Neural progenitor cell (in vitro differentiated cells): ENCODE measurements around the gene SPINDOC. TPM values are rescaled to one million over a fixed set of nuclear protein-coding genes. Genes with fewer than 3 reads are reported as not detected.

Source experiments
- DNase-seq: peaks from one replicate; pipeline ENCODE4 v3.0.0-alpha.2; 2016; ENCODE audit warnings: low spot score
- H2AFZ ChIP-seq: fragments of 200-600 bp; sonication (generic); replicated peaks from 2 replicates; pipeline ENCODE4 v1.6.1; 2016; ENCODE audit warnings: antibody characterized with exemption
- H3F3A ChIP-seq: fragments of 200-600 bp; sonication (generic); 2 replicates; pipeline ENCODE4 v1.6.1; 2016; ENCODE audit warnings: antibody characterized with exemption, low read depth
- H3K27ac ChIP-seq: fragments of 200-600 bp; sonication (generic); 2 replicates; pipeline ENCODE4 v1.5.1; 2016; ENCODE audit warnings: mild to moderate bottlenecking
- H3K27me3 ChIP-seq: fragments of 200-600 bp; sonication (generic); 2 replicates; pipeline ENCODE4 v1.6.1; 2016; ENCODE audit warnings: mild to moderate bottlenecking, moderate library complexity
- H3K36me3 ChIP-seq: fragments of 200-600 bp; sonication (generic); 2 replicates; pipeline ENCODE4 v1.5.1; 2016
- H3K4me1 ChIP-seq: fragments of 200-600 bp; sonication (generic); 2 replicates; pipeline ENCODE4 v1.6.1; 2016; ENCODE audit warnings: mixed run types
- H3K4me2 ChIP-seq: fragments of 200-600 bp; sonication (generic); 2 replicates; pipeline ENCODE4 v1.6.1; 2016
- H3K4me3 ChIP-seq: fragments of 200-600 bp; sonication (generic); 2 replicates; pipeline ENCODE4 v1.5.1; 2016
- H3K79me2 ChIP-seq: fragments of 200-600 bp; sonication (generic); 2 replicates; pipeline ENCODE4 v1.6.1; 2016; ENCODE audit warnings: low read depth
- H3K9ac ChIP-seq: fragments of 200-600 bp; sonication (generic); 2 replicates; pipeline ENCODE4 v1.6.1; 2016
- H3K9me3 ChIP-seq: fragments of 200-600 bp; sonication (generic); 2 replicates; pipeline ENCODE4 v1.5.1; 2016; ENCODE audit warnings: low read depth
- H4K20me1 ChIP-seq: fragments of 200-600 bp; sonication (generic); 2 replicates; pipeline ENCODE4 v1.6.1; 2016; ENCODE audit warnings: low read depth
- H3K27ac Mint-ChIP-seq: 3 replicates; pipeline ENCODE4 v1.8.0; 2021; ENCODE audit warnings: mixed read lengths
- H3K27me3 Mint-ChIP-seq: 2 replicates; pipeline ENCODE4 v1.8.0; 2022; ENCODE audit warnings: low read depth, mild to moderate bottlenecking, inconsistent platforms, moderate library complexity, mixed read lengths; ENCODE audit not compliant: insufficient read depth
- H3K36me3 Mint-ChIP-seq: 3 replicates; pipeline ENCODE4 v1.8.0; 2021; ENCODE audit warnings: mixed read lengths
- H3K4me1 Mint-ChIP-seq: 3 replicates; pipeline ENCODE4 v1.8.0; 2021; ENCODE audit warnings: mixed read lengths
- H3K4me3 Mint-ChIP-seq: 3 replicates; pipeline ENCODE4 v1.8.0; 2021; ENCODE audit warnings: mild to moderate bottlenecking, moderate library complexity, mixed read lengths
- H3K9me3 Mint-ChIP-seq: 3 replicates; pipeline ENCODE4 v1.8.0; 2020; ENCODE audit warnings: mixed read lengths
- EZH2 ChIP-seq: fragments of 200-600 bp; sonication (generic); IDR thresholded peaks from 2 replicates; pipeline ENCODE4 v1.6.1; 2017; ENCODE audit warnings: antibody characterized with exemption, mild to moderate bottlenecking, moderate library complexity
- EZH2phosphoT487 ChIP-seq: fragments of 200-600 bp; sonication (generic); IDR thresholded peaks from 2 replicates; pipeline ENCODE4 v1.6.1; 2017; ENCODE audit warnings: antibody characterized with exemption
- total RNA-seq: library from RNA; depleted of rRNA; stranded (reverse); fragments of >200 nt; gene quantifications from 2 replicates; pipeline ENCODE4 v1.2.3, GENCODE V29; 2015; ENCODE audit warnings: low replicate concordance
- TF ChIP-seq, protein P1 (sequence below): fragments of 200-600 bp; sonication (generic); IDR thresholded peaks from 2 replicates; pipeline ENCODE4 v1.5.1; 2017; ENCODE audit warnings: antibody characterized with exemption, mild to moderate bottlenecking

SPINDOC gene
- total RNA-seq, 1 donor from 2014 or later, result 27.2 TPM

DNA sequence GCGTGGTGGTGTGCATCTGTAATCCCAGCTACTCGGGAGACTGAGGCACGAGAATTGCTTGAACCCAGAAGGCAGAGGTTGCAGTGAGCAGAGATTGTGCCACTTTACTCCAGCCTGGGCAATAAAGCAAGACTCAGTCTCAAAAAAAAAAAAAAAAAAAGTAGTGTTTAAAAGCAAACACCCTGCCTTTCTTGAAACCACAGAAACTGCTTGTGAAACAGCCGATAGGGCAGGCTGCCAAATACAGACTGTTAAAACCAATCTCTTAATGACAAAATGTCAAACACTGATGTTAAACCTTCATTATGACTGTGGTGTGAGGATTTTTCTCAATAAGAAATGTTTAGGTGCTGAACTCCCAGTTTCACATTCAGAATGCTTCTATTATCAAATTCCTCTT lies 53.0 kb downstream of the SPINDOC start:
- TF ChIP-seq EZH2phosphoT487 (no peak), EZH2 (no peak)
- TF ChIP-seq, protein P1, sequence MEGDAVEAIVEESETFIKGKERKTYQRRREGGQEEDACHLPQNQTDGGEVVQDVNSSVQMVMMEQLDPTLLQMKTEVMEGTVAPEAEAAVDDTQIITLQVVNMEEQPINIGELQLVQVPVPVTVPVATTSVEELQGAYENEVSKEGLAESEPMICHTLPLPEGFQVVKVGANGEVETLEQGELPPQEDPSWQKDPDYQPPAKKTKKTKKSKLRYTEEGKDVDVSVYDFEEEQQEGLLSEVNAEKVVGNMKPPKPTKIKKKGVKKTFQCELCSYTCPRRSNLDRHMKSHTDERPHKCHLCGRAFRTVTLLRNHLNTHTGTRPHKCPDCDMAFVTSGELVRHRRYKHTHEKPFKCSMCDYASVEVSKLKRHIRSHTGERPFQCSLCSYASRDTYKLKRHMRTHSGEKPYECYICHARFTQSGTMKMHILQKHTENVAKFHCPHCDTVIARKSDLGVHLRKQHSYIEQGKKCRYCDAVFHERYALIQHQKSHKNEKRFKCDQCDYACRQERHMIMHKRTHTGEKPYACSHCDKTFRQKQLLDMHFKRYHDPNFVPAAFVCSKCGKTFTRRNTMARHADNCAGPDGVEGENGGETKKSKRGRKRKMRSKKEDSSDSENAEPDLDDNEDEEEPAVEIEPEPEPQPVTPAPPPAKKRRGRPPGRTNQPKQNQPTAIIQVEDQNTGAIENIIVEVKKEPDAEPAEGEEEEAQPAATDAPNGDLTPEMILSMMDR, result no peak
- peaks cover 99% of the 10 kb centered on the region for H4K20me1 ChIP-seq
- no peak overlapping the region for H3K27ac ChIP-seq
- H3K4me3 Mint-ChIP-seq, result no peak overlapping the region
- H3K4me2 ChIP-seq, result no peak overlapping the region
- peaks cover 47% of the 10 kb centered on the region for H3K4me1 Mint-ChIP-seq
- H3F3A ChIP-seq, result peaks cover 8% of the 10 kb centered on the region
- H3K4me3 ChIP-seq, result no peak overlapping the region
- peaks cover 11% of the 10 kb centered on the region for H3K36me3 Mint-ChIP-seq
- no peaks in the 10 kb centered on the region for H3K36me3 ChIP-seq
- H2AFZ ChIP-seq, result no peak overlapping the region
- no peaks in the 10 kb centered on the region for H3K27me3 ChIP-seq
- H3K27me3 Mint-ChIP-seq, result peaks cover 2% of the 10 kb centered on the region
- no peak for DNase-seq
- no peak overlapping the region for H3K27ac Mint-ChIP-seq
- H3K9me3 ChIP-seq, result no peaks in the 10 kb centered on the region
- H3K9me3 Mint-ChIP-seq, result no peaks in the 10 kb centered on the region
- peaks cover 99% of the 10 kb centered on the region for H3K79me2 ChIP-seq
- H3K9ac ChIP-seq, result no peak overlapping the region
- H3K4me1 ChIP-seq, result peaks cover 13% of the 10 kb centered on the region

DNA sequence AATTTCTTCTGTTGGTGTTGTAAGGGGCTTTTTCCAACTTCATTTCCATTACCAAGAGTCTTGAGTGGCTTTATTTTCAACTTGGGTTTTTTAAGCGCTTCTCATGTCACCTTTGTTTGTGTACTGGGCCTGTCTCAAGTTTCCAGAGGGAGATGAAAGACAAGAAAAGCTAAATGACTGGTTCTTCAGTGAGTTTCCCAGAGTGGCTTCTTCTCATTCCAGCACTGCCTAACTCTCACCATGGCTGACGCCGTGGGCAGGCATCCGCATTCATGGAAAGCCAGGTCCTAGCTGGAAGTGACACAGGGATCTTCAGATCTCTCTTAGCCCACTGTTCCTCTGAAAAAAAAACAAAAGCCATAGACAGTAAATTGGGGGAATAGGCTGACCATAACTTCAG lies 54.3 kb downstream of the SPINDOC start:
- no peaks in the 10 kb centered on the region for H3K9me3 Mint-ChIP-seq
- no peak overlapping the region for H3K27ac ChIP-seq
- no peak overlapping the region for H3K4me3 ChIP-seq
- no peak overlapping the region for H3K9ac ChIP-seq
- no peak overlapping the region for H3K4me3 Mint-ChIP-seq
- H3K27ac Mint-ChIP-seq, result no peak overlapping the region
- H4K20me1 ChIP-seq, result peaks cover 97% of the 10 kb centered on the region
- no peaks in the 10 kb centered on the region for H3K36me3 ChIP-seq
- no peak for DNase-seq
- H3K9me3 ChIP-seq, result no peaks in the 10 kb centered on the region
- no peak overlapping the region for H3K4me2 ChIP-seq
- H2AFZ ChIP-seq, result no peak overlapping the region
- peaks cover 49% of the 10 kb centered on the region for H3K4me1 Mint-ChIP-seq
- TF ChIP-seq, protein P1, result no peak
- TF ChIP-seq EZH2phosphoT487 (no peak), EZH2 (no peak)
- no peaks in the 10 kb centered on the region for H3K27me3 Mint-ChIP-seq
- no peaks in the 10 kb centered on the region for H3K27me3 ChIP-seq
- H3K36me3 Mint-ChIP-seq, result peaks cover 11% of the 10 kb centered on the region
- peaks cover 97% of the 10 kb centered on the region for H3K79me2 ChIP-seq
- H3F3A ChIP-seq, result peaks cover 8% of the 10 kb centered on the region
- H3K4me1 ChIP-seq, result peaks cover 12% of the 10 kb centered on the region

DNA sequence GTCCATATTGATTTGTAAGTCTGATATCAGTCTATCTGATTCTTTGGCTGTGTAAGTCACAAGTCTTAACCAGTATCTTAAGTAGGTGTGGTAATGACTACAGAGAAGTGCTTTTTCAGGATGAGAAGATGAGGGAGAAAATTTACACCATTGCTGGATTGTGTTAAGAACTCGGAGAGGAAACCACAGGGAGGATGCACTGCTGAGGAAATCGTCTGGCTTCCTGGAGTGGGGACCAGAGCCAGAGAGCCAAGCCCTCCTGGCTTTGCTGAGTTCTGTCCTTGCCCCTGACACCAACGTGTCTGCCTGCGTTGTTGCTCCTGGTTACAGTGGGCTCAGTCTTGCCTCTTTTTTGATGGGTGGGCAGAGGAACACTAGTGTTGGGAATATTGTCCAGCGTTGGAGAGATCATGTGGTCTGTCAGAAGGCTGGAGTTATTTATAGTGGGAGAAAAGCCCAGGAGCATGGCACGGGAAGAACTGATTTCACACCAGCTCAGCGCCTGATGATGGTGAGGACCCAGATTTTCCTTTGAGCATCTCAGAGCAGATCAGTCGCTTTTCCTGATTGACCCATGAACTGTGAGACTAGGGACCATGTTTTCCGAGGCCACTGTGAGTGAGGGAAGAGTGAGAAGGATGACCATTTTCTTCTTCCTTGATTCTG lies 55.3 kb downstream of the SPINDOC start:
- peaks cover 45% of the 10 kb centered on the region for H3K4me1 Mint-ChIP-seq

More for the DNA sequence above, 55.3 kb downstream of the SPINDOC start:
- TF ChIP-seq, protein P1, result no peak
- TF ChIP-seq EZH2phosphoT487 (no peak), EZH2 (no peak)
- Mint-ChIP-seq H3K4me3 (no peak overlapping the region), H3K9me3 (no peaks in the 10 kb centered on the region), H3K27me3 (no peaks in the 10 kb centered on the region), H3K27ac (no peak overlapping the region), H3K36me3 (peaks cover 11% of the 10 kb centered on the region)
- Histone ChIP-seq H3K79me2 (peaks cover 97% of the 10 kb centered on the region), H3F3A (peaks cover 8% of the 10 kb centered on the region), H3K9ac (no peak overlapping the region), H4K20me1 (peaks cover 95% of the 10 kb centered on the region), H3K4me3 (no peak overlapping the region), H3K27me3 (no peaks in the 10 kb centered on the region), H3K27ac (no peak overlapping the region), H3K9me3 (no peaks in the 10 kb centered on the region), H3K4me2 (no peak overlapping the region), H3K36me3 (no peaks in the 10 kb centered on the region), H2AFZ (no peak overlapping the region), H3K4me1 (peaks cover 7% of the 10 kb centered on the region)
- no peak for DNase-seq
